HepG2 (cell line): ENCODE data around the gene PRADC1. TPM values are rescaled to one million over a fixed set of nuclear protein-coding genes. Genes with fewer than 3 reads are reported as not detected.

Experiments
- ADNP ChIP-seq: sonication (generic); formaldehyde crosslinking; IDR thresholded peaks from 2 replicates; pipeline ENCODE4 v1.4.0; 2020; ENCODE audit warnings: missing genetic modification reagents
- CBFB ChIP-seq: sonication (generic); formaldehyde crosslinking; IDR thresholded peaks from 2 replicates; pipeline ENCODE4 v1.4.0; 2020; ENCODE audit warnings: missing genetic modification reagents
- CBX5 ChIP-seq: sonication (generic); formaldehyde crosslinking; IDR thresholded peaks from 2 replicates; pipeline ENCODE4 v1.4.0; 2020; ENCODE audit warnings: missing genetic modification reagents, borderline replicate concordance
- DNMT1 ChIP-seq: sonication (generic); formaldehyde crosslinking; IDR thresholded peaks from 2 replicates; pipeline ENCODE4 v1.5.1; 2020; ENCODE audit warnings: mild to moderate bottlenecking, missing genetic modification reagents
- DPF2 ChIP-seq: sonication (generic); formaldehyde crosslinking; IDR thresholded peaks from 2 replicates; pipeline ENCODE4 v1.4.0; 2020; ENCODE audit warnings: mild to moderate bottlenecking, low read depth, missing genetic modification reagents, borderline replicate concordance
- HDAC1 ChIP-seq: sonication (generic); formaldehyde crosslinking; IDR thresholded peaks from 2 replicates; pipeline ENCODE4 v1.5.1; 2020; ENCODE audit warnings: mild to moderate bottlenecking, missing genetic modification reagents
- IRX3 ChIP-seq: sonication (generic); formaldehyde crosslinking; IDR thresholded peaks from 2 replicates; pipeline ENCODE4 v1.8.1; 2023; ENCODE audit warnings: mild to moderate bottlenecking, low read depth, missing genetic modification reagents, borderline replicate concordance
- POLR2G ChIP-seq: fragments of 200-400 bp; formaldehyde crosslinking; IDR thresholded peaks from 2 replicates; pipeline ENCODE4 v1.6.1; 2018; ENCODE audit warnings: mild to moderate bottlenecking, low read depth, low read length, moderate library complexity
- RFXAP ChIP-seq: sonication (generic); formaldehyde crosslinking; IDR thresholded peaks from 2 replicates; pipeline ENCODE4 v1.4.0; 2020; ENCODE audit warnings: missing genetic modification reagents, borderline replicate concordance
- SIN3B ChIP-seq: fragments of 150-350 bp; IDR thresholded peaks from 2 replicates; pipeline ENCODE4 v1.6.1; 2014; ENCODE audit warnings: low read length
- TCF7 ChIP-seq: sonication (generic); IDR thresholded peaks from 2 replicates; pipeline ENCODE4 v1.6.1; 2016; ENCODE audit warnings: antibody characterized with exemption, low read depth
- TMF1 ChIP-seq: sonication (generic); formaldehyde crosslinking; IDR thresholded peaks from 2 replicates; pipeline ENCODE4 v1.8.1; 2022; ENCODE audit warnings: low read depth, missing genetic modification reagents
- ZFX ChIP-seq: sonication (generic); formaldehyde crosslinking; IDR thresholded peaks from 2 replicates; pipeline ENCODE4 v1.4.0; 2020; ENCODE audit warnings: mild to moderate bottlenecking, low read depth, missing genetic modification reagents, moderate library complexity
- ZMYM3 ChIP-seq: sonication (generic); formaldehyde crosslinking; IDR thresholded peaks from 2 replicates; pipeline ENCODE4 v1.5.1; 2020; ENCODE audit warnings: mild to moderate bottlenecking, missing genetic modification reagents
- ZNF143 ChIP-seq: sonication (generic); formaldehyde crosslinking; IDR thresholded peaks from 2 replicates; pipeline ENCODE4 v1.4.0; 2020; ENCODE audit warnings: missing genetic modification reagents
- ZNF180 ChIP-seq: sonication (generic); formaldehyde crosslinking; IDR thresholded peaks from 2 replicates; pipeline ENCODE4 v1.4.0; 2020; ENCODE audit warnings: low read depth, missing genetic modification reagents, borderline replicate concordance
- ZNF230 ChIP-seq: sonication (generic); formaldehyde crosslinking; IDR thresholded peaks from 2 replicates; pipeline ENCODE4 v1.4.0; 2020; ENCODE audit warnings: mild to moderate bottlenecking, missing genetic modification reagents
- ZNF512 ChIP-seq: sonication (generic); formaldehyde crosslinking; IDR thresholded peaks from 2 replicates; pipeline ENCODE4 v1.4.0; 2020; ENCODE audit warnings: mild to moderate bottlenecking, missing genetic modification reagents
- ZNF558 ChIP-seq: sonication (generic); formaldehyde crosslinking; IDR thresholded peaks from 2 replicates; pipeline ENCODE4 v1.9.0; 2022; ENCODE audit warnings: mild to moderate bottlenecking, missing genetic modification reagents, borderline replicate concordance
- ZNF703 ChIP-seq: sonication (generic); formaldehyde crosslinking; IDR thresholded peaks from 2 replicates; pipeline ENCODE4 v1.5.1; 2020; ENCODE audit warnings: missing genetic modification reagents, mild to moderate bottlenecking, moderate library complexity, borderline replicate concordance
- polyA plus RNA-seq, 8 experiments: library from polyadenylated mRNA; depleted of rRNA in 3 of 8; stranded (reverse) in 7 of 8; unstranded in 1 of 8; fragments of >200 nt; fragmentation: Illumina TruSeq in 4 of 8; extraction: Trizol in 4 of 8; gene quantifications; 2 replicates each; pipeline versions ENCODE4 v1.2.1 to v1.2.3, GENCODE V29; 2011 to 2016; ENCODE audit warnings: low read depth in 4 of 8, missing spikeins in 1 of 8, mixed read lengths in 1 of 8; ENCODE audit not compliant: insufficient read depth in 1 of 8
- total RNA-seq, 5 experiments: library from RNA; depleted of rRNA; stranded (reverse); fragments of >200 nt; fragmentation: Illumina TruSeq; extraction: Trizol; gene quantifications; 2 replicates each; pipeline ENCODE4 v1.2.3, GENCODE V29; 2016; ENCODE audit warnings: low read depth in 1 of 5
- TF ChIP-seq, protein P1 (sequence below): sonication (generic); formaldehyde crosslinking; IDR thresholded peaks from 2 replicates; pipeline ENCODE4 v1.4.0; 2020; ENCODE audit warnings: missing genetic modification reagents
- TF ChIP-seq, protein P2 (sequence below): sonication (generic); formaldehyde crosslinking; IDR thresholded peaks from 2 replicates; pipeline ENCODE4 v1.4.0; 2020; ENCODE audit warnings: missing genetic modification reagents
- TF ChIP-seq, protein P3 (sequence below): sonication (generic); formaldehyde crosslinking; IDR thresholded peaks from 2 replicates; pipeline ENCODE4 v1.5.1; 2020; ENCODE audit warnings: missing genetic modification reagents, mild to moderate bottlenecking, borderline replicate concordance

Gene PRADC1
- total and polyA plus RNA-seq, 2 of the 13 experiments (the other 11 are each of a cell fraction or from before 2014, with no cell fraction given): 12.1 to 37.2 TPM

DNA sequence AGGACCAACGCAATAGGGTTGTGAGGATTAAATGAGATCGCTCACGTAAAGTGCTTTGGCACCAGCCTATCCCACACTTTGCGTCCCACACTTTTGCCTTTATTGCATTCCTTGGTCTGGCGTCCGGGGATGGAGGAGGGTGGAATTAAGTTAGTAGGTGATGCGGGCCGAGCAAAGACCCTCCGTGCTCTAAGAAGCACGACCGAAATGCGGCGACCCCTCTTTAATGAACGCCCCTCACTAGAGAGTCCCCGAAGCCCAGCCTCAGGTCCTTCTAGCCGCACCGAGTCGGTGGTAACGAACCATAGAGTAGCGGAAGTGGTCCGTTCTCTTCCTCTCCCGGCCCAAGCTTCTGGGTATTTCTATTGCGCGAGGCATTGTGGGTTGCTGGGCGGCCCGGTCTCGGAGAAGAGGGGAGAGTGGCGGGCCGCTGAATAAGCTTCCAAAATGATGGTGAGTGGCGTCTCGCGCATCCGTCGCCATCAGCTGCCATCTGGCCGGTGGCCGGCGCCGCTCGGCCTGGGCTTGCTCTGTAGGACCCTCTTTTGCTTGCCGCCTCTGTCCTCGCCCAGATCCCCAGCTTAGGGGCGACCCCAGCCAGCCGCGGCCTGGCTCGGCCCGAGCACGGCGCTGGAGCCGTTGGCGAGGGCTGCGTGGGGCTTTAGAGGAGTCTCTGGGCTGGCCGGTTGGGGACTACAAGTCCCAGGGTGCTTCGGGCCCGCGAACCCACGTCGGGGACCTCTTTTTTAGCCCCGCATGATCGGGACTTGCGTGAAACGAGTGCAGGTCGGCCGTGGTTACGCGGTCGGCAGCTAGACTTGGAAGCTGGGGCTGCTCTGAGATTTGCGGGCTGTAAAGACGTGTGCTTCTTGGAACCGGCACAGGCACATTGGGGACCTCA is 1.1 kb upstream of the PRADC1 start, which contains the start of gene CCT7 (continued):
- TF ChIP-seq DPF2 (CRISPR knock-in tag): no peak
- peak; percentile 93 for TF ChIP-seq ZNF143
- 0 out of 2 replicates have a peak, but pooled peaks have one; percentile 52 for TF ChIP-seq CBX5
- TF ChIP-seq TCF7: no peak
- peak; percentile 99 for TF ChIP-seq ZFX (CRISPR knock-in tag)
- TF ChIP-seq DNMT1 (CRISPR knock-in tag): peak; percentile 58; the same call in 1 of the 2 replicates
- TF ChIP-seq POLR2G: peak; percentile 100
- no peak for TF ChIP-seq ADNP
- TF ChIP-seq TMF1 (CRISPR knock-in tag): peak; percentile 65; the same call in 1 of the 2 replicates
- TF ChIP-seq ZNF230 (CRISPR knock-in tag): peak; percentile 96
- TF ChIP-seq ZNF180 (CRISPR knock-in tag): peak; percentile 53; the same call in 1 of the 2 replicates
- peak; percentile 91 for TF ChIP-seq RFXAP (CRISPR knock-in tag)
- TF ChIP-seq ZNF703 (CRISPR knock-in tag): peak; percentile 75
- TF ChIP-seq CBFB (CRISPR knock-in tag): peak; percentile 31; the same call in 1 of the 2 replicates
- TF ChIP-seq SIN3B: peak; percentile 56; the same call in 1 of the 2 replicates
- TF ChIP-seq, protein P1, sequence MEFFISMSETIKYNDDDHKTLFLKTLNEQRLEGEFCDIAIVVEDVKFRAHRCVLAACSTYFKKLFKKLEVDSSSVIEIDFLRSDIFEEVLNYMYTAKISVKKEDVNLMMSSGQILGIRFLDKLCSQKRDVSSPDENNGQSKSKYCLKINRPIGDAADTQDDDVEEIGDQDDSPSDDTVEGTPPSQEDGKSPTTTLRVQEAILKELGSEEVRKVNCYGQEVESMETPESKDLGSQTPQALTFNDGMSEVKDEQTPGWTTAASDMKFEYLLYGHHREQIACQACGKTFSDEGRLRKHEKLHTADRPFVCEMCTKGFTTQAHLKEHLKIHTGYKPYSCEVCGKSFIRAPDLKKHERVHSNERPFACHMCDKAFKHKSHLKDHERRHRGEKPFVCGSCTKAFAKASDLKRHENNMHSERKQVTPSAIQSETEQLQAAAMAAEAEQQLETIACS (CRISPR knock-in tag): no peak
- TF ChIP-seq, protein P2, sequence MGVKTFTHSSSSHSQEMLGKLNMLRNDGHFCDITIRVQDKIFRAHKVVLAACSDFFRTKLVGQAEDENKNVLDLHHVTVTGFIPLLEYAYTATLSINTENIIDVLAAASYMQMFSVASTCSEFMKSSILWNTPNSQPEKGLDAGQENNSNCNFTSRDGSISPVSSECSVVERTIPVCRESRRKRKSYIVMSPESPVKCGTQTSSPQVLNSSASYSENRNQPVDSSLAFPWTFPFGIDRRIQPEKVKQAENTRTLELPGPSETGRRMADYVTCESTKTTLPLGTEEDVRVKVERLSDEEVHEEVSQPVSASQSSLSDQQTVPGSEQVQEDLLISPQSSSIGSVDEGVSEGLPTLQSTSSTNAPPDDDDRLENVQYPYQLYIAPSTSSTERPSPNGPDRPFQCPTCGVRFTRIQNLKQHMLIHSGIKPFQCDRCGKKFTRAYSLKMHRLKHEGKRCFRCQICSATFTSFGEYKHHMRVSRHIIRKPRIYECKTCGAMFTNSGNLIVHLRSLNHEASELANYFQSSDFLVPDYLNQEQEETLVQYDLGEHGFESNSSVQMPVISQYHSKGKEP: no peak; the same call in 1 of the 2 replicates
- no peak for TF ChIP-seq IRX3 (CRISPR knock-in tag)
- 0 out of 2 replicates have a peak, but pooled peaks have one; percentile 10 for TF ChIP-seq ZMYM3 (CRISPR knock-in tag)
- TF ChIP-seq HDAC1: peak; percentile 83
- TF ChIP-seq ZNF512 (CRISPR knock-in tag): no peak
- TF ChIP-seq ZNF558 (CRISPR knock-in tag): peak; percentile 90; the same call in 1 of the 2 replicates
- TF ChIP-seq, protein P3, sequence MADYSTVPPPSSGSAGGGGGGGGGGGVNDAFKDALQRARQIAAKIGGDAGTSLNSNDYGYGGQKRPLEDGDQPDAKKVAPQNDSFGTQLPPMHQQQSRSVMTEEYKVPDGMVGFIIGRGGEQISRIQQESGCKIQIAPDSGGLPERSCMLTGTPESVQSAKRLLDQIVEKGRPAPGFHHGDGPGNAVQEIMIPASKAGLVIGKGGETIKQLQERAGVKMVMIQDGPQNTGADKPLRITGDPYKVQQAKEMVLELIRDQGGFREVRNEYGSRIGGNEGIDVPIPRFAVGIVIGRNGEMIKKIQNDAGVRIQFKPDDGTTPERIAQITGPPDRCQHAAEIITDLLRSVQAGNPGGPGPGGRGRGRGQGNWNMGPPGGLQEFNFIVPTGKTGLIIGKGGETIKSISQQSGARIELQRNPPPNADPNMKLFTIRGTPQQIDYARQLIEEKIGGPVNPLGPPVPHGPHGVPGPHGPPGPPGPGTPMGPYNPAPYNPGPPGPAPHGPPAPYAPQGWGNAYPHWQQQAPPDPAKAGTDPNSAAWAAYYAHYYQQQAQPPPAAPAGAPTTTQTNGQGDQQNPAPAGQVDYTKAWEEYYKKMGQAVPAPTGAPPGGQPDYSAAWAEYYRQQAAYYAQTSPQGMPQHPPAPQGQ (CRISPR knock-in tag): no peak
